MG63 (cell line): ENCODE results near the gene CCNL2. TPM values are rescaled to one million over a fixed set of nuclear protein-coding genes. Genes with fewer than 3 reads are reported as not detected.
"Not testable (repeated sequence)": the region's sequence is repeated elsewhere in the genome, so short reads cannot be mapped to it uniquely, and the experiment has no call there.

Experiments used
- DNase-seq: peaks from one replicate; pipeline ENCODE4 v3.0.0-alpha.2; 2020
- H3K27me3 ChIP-seq: fragments of 250-450 bp; sonication (Bioruptor Pico); 2 replicates; pipeline ENCODE4 v1.5.1; 2020; ENCODE audit warnings: mild to moderate bottlenecking, moderate library complexity
- H3K36me3 ChIP-seq: fragments of 250-450 bp; sonication (Bioruptor Pico); 2 replicates; pipeline ENCODE4 v1.5.1; 2020; ENCODE audit warnings: mild to moderate bottlenecking, moderate library complexity
- H3K4me3 ChIP-seq: fragments of 250-450 bp; sonication (Bioruptor Pico); 2 replicates; pipeline ENCODE4 v1.5.1; 2020; ENCODE audit warnings: mild to moderate bottlenecking, moderate library complexity
- H3K9me3 ChIP-seq: fragments of 250-450 bp; sonication (Bioruptor Pico); 2 replicates; pipeline ENCODE4 v1.5.1; 2020; ENCODE audit warnings: mild to moderate bottlenecking, moderate library complexity
- total RNA-seq: library from RNA; depleted of rRNA; stranded (reverse); fragments of >200 nt; shearing (Covaris generic); gene quantifications from 2 replicates; pipeline ENCODE4 v1.2.3, GENCODE V29; 2014; ENCODE audit warnings: low replicate concordance

CCNL2 gene
- total RNA-seq, 1 experiment from 2014 or later = 45.1 TPM

- no peaks in the 10 kb centered on the region for H3K36me3 ChIP-seq
- H3K27me3 ChIP-seq = no peaks in the 10 kb centered on the region
- DNase-seq = no peak
- H3K4me3 ChIP-seq = no peak overlapping the region
- H3K9me3 ChIP-seq = no peaks in the 10 kb centered on the region
Observed at GRCh38 chr1:1434131-1434823, 35.1 kb upstream of the CCNL2 start.

- Histone ChIP-seq H3K4me3 (no peak overlapping the region), H3K27me3 (no peaks in the 10 kb centered on the region), H3K9me3 (no peaks in the 10 kb centered on the region), H3K36me3 (no peaks in the 10 kb centered on the region)
- no peak for DNase-seq
Observed at GRCh38 chr1:1433804-1434130, 34.6 kb upstream of the CCNL2 start.

GRCh38 chr1:1432951-1433803 is 34.0 kb upstream of the CCNL2 start:
- Histone ChIP-seq H3K9me3 (no peaks in the 10 kb centered on the region), H3K36me3 (no peaks in the 10 kb centered on the region), H3K4me3 (no peak overlapping the region), H3K27me3 (no peaks in the 10 kb centered on the region)
- DNase-seq = peak; percentile 29

GRCh38 chr1:1432274-1432950 is 33.3 kb upstream of the CCNL2 start:
- DNase-seq = no peak
- Histone ChIP-seq H3K9me3 (no peaks in the 10 kb centered on the region), H3K36me3 (no peaks in the 10 kb centered on the region), H3K4me3 (no peak overlapping the region), H3K27me3 (no peaks in the 10 kb centered on the region)

- no peaks in the 10 kb centered on the region for H3K27me3 ChIP-seq
- no peaks in the 10 kb centered on the region for H3K9me3 ChIP-seq
- no peaks in the 10 kb centered on the region for H3K36me3 ChIP-seq
- no peak overlapping the region for H3K4me3 ChIP-seq
- no peak for DNase-seq
Observed at GRCh38 chr1:1431845-1432273, 32.7 kb upstream of the CCNL2 start.

- no peak overlapping the region for H3K4me3 ChIP-seq
- no peak for DNase-seq
- H3K9me3 ChIP-seq = no peaks in the 10 kb centered on the region
- H3K27me3 ChIP-seq = no peaks in the 10 kb centered on the region
- no peaks in the 10 kb centered on the region for H3K36me3 ChIP-seq
Observed at GRCh38 chr1:1430992-1431844, 32.1 kb upstream of the CCNL2 start.

GRCh38 chr1:1430114-1430982 is 31.2 kb upstream of the CCNL2 start:
- no peaks in the 10 kb centered on the region for H3K27me3 ChIP-seq
- H3K9me3 ChIP-seq = no peaks in the 10 kb centered on the region
- no peak overlapping the region for H3K4me3 ChIP-seq
- DNase-seq = peak; percentile 64
- H3K36me3 ChIP-seq = no peaks in the 10 kb centered on the region

GRCh38 chr1:1429671-1430073 is 30.5 kb upstream of the CCNL2 start:
- Histone ChIP-seq H3K36me3 (no peaks in the 10 kb centered on the region), H3K9me3 (no peaks in the 10 kb centered on the region), H3K27me3 (no peaks in the 10 kb centered on the region), H3K4me3 (no peak overlapping the region)
- no peak for DNase-seq

GRCh38 chr1:1428967-1429366 is 29.8 kb upstream of the CCNL2 start:
- not testable (repeated sequence) for H3K9me3 ChIP-seq, H3K4me3 ChIP-seq, H3K27me3 ChIP-seq, DNase-seq, H3K36me3 ChIP-seq

GRCh38 chr1:1428174-1428573 is 29.0 kb upstream of the CCNL2 start:
- Histone ChIP-seq H3K4me3 (no peak overlapping the region), H3K9me3 (no peaks in the 10 kb centered on the region), H3K27me3 (no peaks in the 10 kb centered on the region), H3K36me3 (no peaks in the 10 kb centered on the region)
- no peak for DNase-seq

GRCh38 chr1:1427820-1428148 is 28.6 kb upstream of the CCNL2 start:
- no peaks in the 10 kb centered on the region for H3K9me3 ChIP-seq
- no peaks in the 10 kb centered on the region for H3K27me3 ChIP-seq
- DNase-seq = no peak
- no peak overlapping the region for H3K4me3 ChIP-seq
- H3K36me3 ChIP-seq = no peaks in the 10 kb centered on the region

GRCh38 chr1:1427106-1427819 is 28.1 kb upstream of the CCNL2 start:
- H3K36me3 ChIP-seq = no peaks in the 10 kb centered on the region
- no peaks in the 10 kb centered on the region for H3K9me3 ChIP-seq
- no peaks in the 10 kb centered on the region for H3K27me3 ChIP-seq
- no peak overlapping the region for H3K4me3 ChIP-seq
- DNase-seq = no peak

- DNase-seq = no peak
Observed at GRCh38 chr1:1426496-1427105, 27.5 kb upstream of the CCNL2 start.

GRCh38 chr1:1425753-1426495 is 26.8 kb upstream of the CCNL2 start:
- H3K27me3 ChIP-seq = no peaks in the 10 kb centered on the region
- no peaks in the 10 kb centered on the region for H3K9me3 ChIP-seq
- no peak overlapping the region for H3K4me3 ChIP-seq
- no peak for DNase-seq
- H3K36me3 ChIP-seq = no peaks in the 10 kb centered on the region

More at GRCh38 chr1:1426496-1427105, 27.5 kb upstream of the CCNL2 start:
- Histone ChIP-seq H3K4me3 (no peak overlapping the region), H3K36me3 (no peaks in the 10 kb centered on the region), H3K9me3 (no peaks in the 10 kb centered on the region), H3K27me3 (no peaks in the 10 kb centered on the region)

- Histone ChIP-seq H3K4me3 (no peak overlapping the region), H3K27me3 (no peaks in the 10 kb centered on the region), H3K36me3 (no peaks in the 10 kb centered on the region), H3K9me3 (no peaks in the 10 kb centered on the region)
- no peak for DNase-seq
Observed at GRCh38 chr1:1425426-1425752, 26.3 kb upstream of the CCNL2 start.
